Nephron progenitor cell (in vitro differentiated cells): Measurements from ENCODE around the gene SGMS1.
A peak's percentile ranks its signal among the peaks of the same experiment; 100 is the strongest.
"Not testable (repeated sequence)": the region's sequence is repeated elsewhere in the genome, so short reads cannot be mapped to it uniquely, and the experiment has no call there.

Experiments used
- DNase-seq: peaks from one replicate; pipeline ENCODE4 v3.0.0; 2021
- H3K27ac Mint-ChIP-seq: 2 replicates; pipeline ENCODE4 v1.8.0; 2021; ENCODE audit warnings: mild to moderate bottlenecking, moderate library complexity, mixed read lengths
- H3K27me3 Mint-ChIP-seq: 2 replicates; pipeline ENCODE4 v1.8.0; 2021; ENCODE audit warnings: mild to moderate bottlenecking, low read depth, mixed read lengths; ENCODE audit not compliant: poor library complexity
- H3K36me3 Mint-ChIP-seq: 2 replicates; pipeline ENCODE4 v1.8.0; 2021; ENCODE audit warnings: low read depth, mixed read lengths
- H3K4me1 Mint-ChIP-seq: 2 replicates; pipeline ENCODE4 v1.8.0; 2021; ENCODE audit warnings: mixed read lengths
- H3K4me3 Mint-ChIP-seq: 2 replicates; pipeline ENCODE4 v1.8.0; 2021; ENCODE audit warnings: mild to moderate bottlenecking, moderate library complexity, mixed read lengths
- H3K9me3 Mint-ChIP-seq: 2 replicates; pipeline ENCODE4 v1.8.0; 2021; ENCODE audit warnings: mild to moderate bottlenecking, moderate library complexity, mixed read lengths
- TF ChIP-seq, protein P1 (sequence below): fragments of 200-600 bp; sonication (generic); IDR thresholded peaks from 2 replicates; pipeline ENCODE4 v1.5.0; 2021; ENCODE audit warnings: antibody characterized with exemption

The SGMS1 gene

DNA sequence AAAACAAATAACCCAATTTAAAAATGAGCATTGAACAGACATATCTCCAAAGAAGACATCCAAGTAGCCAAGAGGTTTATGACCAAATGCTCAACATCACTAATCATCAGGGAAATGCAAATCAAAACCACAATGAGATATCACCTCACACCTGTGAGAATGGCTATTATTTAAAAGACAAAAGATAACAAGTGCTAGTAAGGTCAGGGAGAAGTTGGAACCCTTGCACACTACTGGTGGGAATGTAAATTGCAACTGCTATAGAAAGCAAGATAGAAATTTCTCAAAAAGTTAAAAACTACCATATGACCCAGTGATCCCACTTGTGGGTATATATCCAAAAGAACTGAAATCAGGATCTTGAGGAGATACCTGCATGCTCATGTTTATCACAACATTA is 49.5 kb downstream of the SGMS1 start:
- DNase-seq, result no peak
- Mint-ChIP-seq H3K9me3 (no peaks in the 10 kb centered on the region), H3K27me3 (no peaks in the 10 kb centered on the region), H3K27ac (no peak overlapping the region), H3K36me3 (no peaks in the 10 kb centered on the region), H3K4me1 (peaks cover 5% of the 10 kb centered on the region), H3K4me3 (no peak overlapping the region)
- TF ChIP-seq, protein P1, sequence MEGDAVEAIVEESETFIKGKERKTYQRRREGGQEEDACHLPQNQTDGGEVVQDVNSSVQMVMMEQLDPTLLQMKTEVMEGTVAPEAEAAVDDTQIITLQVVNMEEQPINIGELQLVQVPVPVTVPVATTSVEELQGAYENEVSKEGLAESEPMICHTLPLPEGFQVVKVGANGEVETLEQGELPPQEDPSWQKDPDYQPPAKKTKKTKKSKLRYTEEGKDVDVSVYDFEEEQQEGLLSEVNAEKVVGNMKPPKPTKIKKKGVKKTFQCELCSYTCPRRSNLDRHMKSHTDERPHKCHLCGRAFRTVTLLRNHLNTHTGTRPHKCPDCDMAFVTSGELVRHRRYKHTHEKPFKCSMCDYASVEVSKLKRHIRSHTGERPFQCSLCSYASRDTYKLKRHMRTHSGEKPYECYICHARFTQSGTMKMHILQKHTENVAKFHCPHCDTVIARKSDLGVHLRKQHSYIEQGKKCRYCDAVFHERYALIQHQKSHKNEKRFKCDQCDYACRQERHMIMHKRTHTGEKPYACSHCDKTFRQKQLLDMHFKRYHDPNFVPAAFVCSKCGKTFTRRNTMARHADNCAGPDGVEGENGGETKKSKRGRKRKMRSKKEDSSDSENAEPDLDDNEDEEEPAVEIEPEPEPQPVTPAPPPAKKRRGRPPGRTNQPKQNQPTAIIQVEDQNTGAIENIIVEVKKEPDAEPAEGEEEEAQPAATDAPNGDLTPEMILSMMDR, result peak; percentile 6

DNA sequence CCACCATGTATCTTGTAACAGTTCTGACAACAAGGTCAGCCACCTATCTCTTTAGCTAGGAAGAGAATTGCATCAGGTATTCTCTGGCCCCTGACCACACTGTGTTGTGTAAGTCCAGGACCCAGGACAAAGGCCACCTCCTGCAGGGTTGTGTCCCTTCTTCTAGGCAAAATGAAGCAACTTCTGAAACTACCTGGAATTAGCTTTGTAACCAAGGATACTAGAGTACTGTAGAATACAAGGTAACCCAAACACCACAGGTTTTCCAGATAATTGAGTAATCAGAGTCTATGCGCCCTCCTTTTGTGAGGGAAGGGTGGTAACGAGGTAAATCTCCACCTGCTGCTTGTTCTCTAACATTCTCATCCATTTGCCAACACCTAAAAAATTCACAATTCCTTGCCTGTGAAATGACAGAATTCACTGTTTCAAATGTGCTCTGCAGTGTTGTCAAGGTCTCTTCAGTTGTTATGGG is 51.7 kb downstream of the SGMS1 start:
- H3K4me3 Mint-ChIP-seq, result no peak overlapping the region
- no peak overlapping the region for H3K27ac Mint-ChIP-seq
- no peaks in the 10 kb centered on the region for H3K36me3 Mint-ChIP-seq
- H3K27me3 Mint-ChIP-seq, result no peaks in the 10 kb centered on the region
- TF ChIP-seq, protein P1, result no peak
- H3K4me1 Mint-ChIP-seq, result no peaks in the 10 kb centered on the region
- no peak for DNase-seq
- no peaks in the 10 kb centered on the region for H3K9me3 Mint-ChIP-seq

DNA sequence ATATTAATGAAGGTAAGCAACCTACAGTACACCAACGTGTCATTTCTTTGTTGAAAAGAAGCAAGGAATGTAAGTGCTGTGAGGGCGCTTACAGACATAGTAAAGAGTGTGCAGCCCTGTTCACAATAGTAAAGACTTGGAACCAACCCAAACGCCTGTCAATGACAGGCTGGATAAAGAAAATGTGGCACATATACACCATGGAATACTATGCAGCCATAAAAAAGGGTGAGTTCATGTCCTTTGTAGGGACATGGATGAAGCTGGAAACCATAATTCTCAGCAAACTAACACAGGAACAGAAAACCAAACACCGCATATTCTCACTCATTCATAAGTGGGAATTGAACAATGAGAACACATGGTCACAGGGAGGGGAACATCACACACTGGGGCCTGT is 55.0 kb downstream of the SGMS1 start:
- H3K4me1 Mint-ChIP-seq, result peaks cover 13% of the 10 kb centered on the region
- DNase-seq, H3K4me3 Mint-ChIP-seq, H3K27ac Mint-ChIP-seq, H3K27me3 Mint-ChIP-seq, H3K36me3 Mint-ChIP-seq, H3K9me3 Mint-ChIP-seq: not testable (repeated sequence)

DNA sequence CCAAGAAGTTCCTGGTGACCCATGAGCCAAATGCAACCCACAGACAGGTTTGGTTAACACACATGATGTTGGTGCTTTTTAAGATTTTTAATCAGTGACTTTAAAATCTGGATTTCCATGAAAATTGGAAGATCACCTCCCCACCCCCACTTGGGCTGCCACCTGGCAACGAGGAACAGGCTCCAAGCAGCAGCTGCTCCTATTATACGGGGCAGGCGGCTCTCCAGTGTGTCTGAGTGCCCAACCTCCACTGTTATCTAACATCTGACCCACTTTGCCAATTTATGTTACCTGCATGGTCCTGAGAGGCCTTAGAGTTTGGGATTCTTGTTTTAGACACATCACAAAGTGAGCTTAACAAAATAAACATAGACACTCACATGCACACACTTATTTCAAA is 56.4 kb downstream of the SGMS1 start:
- TF ChIP-seq, protein P1, result no peak
- no peak overlapping the region for H3K27ac Mint-ChIP-seq
- no peak for DNase-seq
- no peak overlapping the region for H3K4me3 Mint-ChIP-seq
- no peaks in the 10 kb centered on the region for H3K36me3 Mint-ChIP-seq
- no peaks in the 10 kb centered on the region for H3K9me3 Mint-ChIP-seq
- H3K4me1 Mint-ChIP-seq, result peaks cover 15% of the 10 kb centered on the region
- no peaks in the 10 kb centered on the region for H3K27me3 Mint-ChIP-seq

DNA sequence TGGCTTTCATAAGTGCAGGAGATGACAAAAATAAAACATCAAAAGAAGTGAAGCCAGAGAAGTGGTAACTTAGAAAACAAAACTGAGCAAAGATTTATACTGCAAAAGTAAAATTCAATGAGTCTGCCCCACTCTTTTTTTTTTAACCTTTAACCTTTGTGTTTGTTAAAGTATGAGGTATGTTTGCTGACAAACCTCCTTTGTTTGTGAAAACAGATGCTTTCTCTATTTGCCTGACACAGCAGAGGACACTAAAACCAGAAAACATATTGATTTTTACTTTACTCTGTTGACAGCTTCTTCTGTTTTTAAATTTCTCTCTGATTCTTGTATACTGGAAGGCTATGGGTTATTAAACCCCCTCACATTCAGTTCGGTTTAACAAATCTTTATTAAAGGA is 57.6 kb downstream of the SGMS1 start:
- Mint-ChIP-seq H3K27me3 (no peaks in the 10 kb centered on the region), H3K4me3 (no peak overlapping the region), H3K36me3 (no peaks in the 10 kb centered on the region), H3K9me3 (no peaks in the 10 kb centered on the region), H3K4me1 (peaks cover 15% of the 10 kb centered on the region), H3K27ac (peak overlapping the region; percentile 58)
- TF ChIP-seq, protein P1, result no peak
- DNase-seq, result no peak

DNA sequence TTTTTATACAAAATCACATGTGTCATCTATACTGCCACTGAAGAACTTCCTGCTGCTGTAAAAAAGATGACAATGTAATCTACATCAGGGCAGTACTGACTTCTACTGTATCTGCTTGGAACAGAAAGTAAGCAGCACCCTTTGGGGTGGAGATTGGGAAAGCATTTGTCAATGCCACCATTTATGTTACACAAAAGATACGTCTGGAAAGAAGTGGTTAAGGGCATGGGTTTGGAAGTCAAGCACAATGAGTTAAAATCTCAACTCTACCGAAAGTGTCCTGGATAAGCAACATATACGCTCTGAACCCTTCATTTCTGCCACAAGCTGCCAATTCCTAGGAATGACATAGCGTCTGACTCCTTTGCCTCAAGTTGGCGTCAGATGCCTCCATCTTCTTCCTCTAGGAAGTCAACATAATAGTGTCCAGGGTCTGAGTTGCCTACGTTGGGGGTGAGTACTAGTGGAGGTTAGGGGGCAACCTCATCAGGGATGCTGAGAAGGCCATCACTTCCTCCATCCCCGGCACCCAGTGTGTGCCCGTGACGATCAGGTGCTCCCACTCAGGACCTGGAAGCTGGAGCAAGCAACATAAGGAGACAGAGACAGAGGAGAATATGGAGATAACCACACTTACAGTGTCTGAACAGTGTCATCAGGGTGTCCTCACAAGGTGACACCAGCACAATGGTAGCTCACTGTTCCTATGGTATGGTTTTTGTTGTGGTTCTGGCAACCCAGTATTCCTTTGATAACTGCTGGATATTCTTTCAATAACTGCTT is 58.3 kb downstream of the SGMS1 start:
- Mint-ChIP-seq H3K27ac (peak overlapping the region; percentile 58), H3K4me3 (no peak overlapping the region), H3K4me1 (peaks cover 15% of the 10 kb centered on the region), H3K9me3 (no peaks in the 10 kb centered on the region), H3K36me3 (no peaks in the 10 kb centered on the region), H3K27me3 (no peaks in the 10 kb centered on the region)
- TF ChIP-seq, protein P1, result no peak
- no peak for DNase-seq
